GM10248 (cell line): ENCODE measurements around the gene GINS2.

Experiments
- CTCF ChIA-PET: fragments of 300-600 bp; sonication (Branson Sonifier 250); formaldehyde crosslinking; extraction: SDS; loops from one replicate; lab custom pipeline; 2021; ENCODE audit warnings: antibody characterized with exemption; lab: Yijun Ruan, JAX
- POLR2A ChIA-PET: fragments of 350-650 bp; sonication (Branson Sonifier 250); formaldehyde crosslinking; extraction: SDS; loops from one replicate; lab custom pipeline; 2020; ENCODE audit warnings: antibody characterized with exemption; lab: Yijun Ruan, JAX
- DNase-seq: peaks from one replicate; pipeline ENCODE4 v3.0.0; 2012; ENCODE audit errors: extremely low spot score
- CTCF ChIP-seq: IDR thresholded peaks from 2 replicates; pipeline ENCODE4 v1.5.1; 2012; ENCODE audit warnings: mild to moderate bottlenecking, low read depth; ENCODE audit errors: extremely low read depth, missing control alignments, control extremely low read depth

Gene GINS2

GRCh38 chr16:85711982-85712587 is 23.3 kb upstream of the GINS2 start:
- no peak for TF ChIP-seq CTCF
- CTCF ChIA-PET: interaction anchor here (0.8 to 1.3 kb wide), 2 partner anchors 10 to 96 kb away, joined by 3 read pairs; no protein-coding TSS in a partner anchor
- POLR2A ChIA-PET: no interaction called here
- DNase-seq: no peak

GRCh38 chr16:85710732-85711131 is 22.0 kb upstream of the GINS2 start:
- DNase-seq: no peak
- POLR2A ChIA-PET: interaction anchor here (0.7 kb wide), 1 partner anchor 26 kb away, joined by 5 read pairs; no protein-coding TSS in a partner anchor
- CTCF ChIA-PET: interaction anchor here (2.1 to 3.1 kb wide), 2 partner anchors 9 to 51 kb away, joined by 9 to 11 read pairs; no protein-coding TSS in a partner anchor
- no peak for TF ChIP-seq CTCF

- ChIA-PET POLR2A (no interaction called here), CTCF (interaction anchor here (0.7 to 3.1 kb wide), 6 partner anchors 7 to 289 kb away, joined by 3 to 11 read pairs (median 6); no protein-coding TSS in a partner anchor)
- DNase-seq: no peak
- no peak for TF ChIP-seq CTCF
These were observed 21.2 kb upstream of the GINS2 start for GRCh38 chr16:85709766-85710585.

- no peak for TF ChIP-seq CTCF
- CTCF ChIA-PET: interaction anchor here (0.8 to 1.6 kb wide), 2 partner anchors 9 to 38 kb away, joined by 3 to 9 read pairs; no protein-coding TSS in a partner anchor
- POLR2A ChIA-PET: no interaction called here
- no peak for DNase-seq
These were observed 19.6 kb upstream of the GINS2 start for GRCh38 chr16:85708338-85708737.

GRCh38 chr16:85707528-85708095 is 18.9 kb upstream of the GINS2 start:
- TF ChIP-seq CTCF: no peak
- ChIA-PET CTCF (interaction anchor here (0.8 kb wide), 1 partner anchor 38 kb away, joined by 3 read pairs; no protein-coding TSS in a partner anchor), POLR2A (no interaction called here)
- DNase-seq: no peak

GRCh38 chr16:85706449-85707034 is 17.8 kb upstream of the GINS2 start:
- no peak for DNase-seq
- POLR2A ChIA-PET: interaction anchor here (0.7 kb wide), 1 partner anchor 10 kb away, joined by 3 read pairs; no protein-coding TSS in a partner anchor
- CTCF ChIA-PET: no interaction called here
- no peak for TF ChIP-seq CTCF
